EL (cell line): Measurements from ENCODE around the gene AUTS2.

Experiments used
- DNase-seq: peaks from one replicate; pipeline ENCODE4 v3.0.0-alpha.2; 2016

The AUTS2 gene

DNA sequence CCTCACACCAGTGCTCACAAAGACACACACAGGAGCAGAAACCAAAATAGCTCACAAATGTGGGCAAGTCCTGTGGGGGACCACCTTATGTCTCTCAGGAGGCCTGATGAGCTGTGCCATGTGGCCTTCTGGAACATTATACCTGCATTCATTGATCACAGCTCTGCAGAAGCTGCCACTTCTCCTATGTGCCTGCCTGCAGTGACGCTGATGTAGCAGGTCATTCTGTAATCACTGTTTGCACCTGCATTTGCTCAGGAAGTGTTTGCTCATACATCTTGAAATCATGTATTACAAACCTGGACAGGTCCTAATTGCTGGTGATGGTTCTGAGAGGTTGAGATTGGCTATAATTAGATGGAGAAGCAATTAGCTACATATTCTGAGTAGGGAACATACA lies 310.2 kb downstream of the AUTS2 start:
- DNase-seq, result no peak

DNA sequence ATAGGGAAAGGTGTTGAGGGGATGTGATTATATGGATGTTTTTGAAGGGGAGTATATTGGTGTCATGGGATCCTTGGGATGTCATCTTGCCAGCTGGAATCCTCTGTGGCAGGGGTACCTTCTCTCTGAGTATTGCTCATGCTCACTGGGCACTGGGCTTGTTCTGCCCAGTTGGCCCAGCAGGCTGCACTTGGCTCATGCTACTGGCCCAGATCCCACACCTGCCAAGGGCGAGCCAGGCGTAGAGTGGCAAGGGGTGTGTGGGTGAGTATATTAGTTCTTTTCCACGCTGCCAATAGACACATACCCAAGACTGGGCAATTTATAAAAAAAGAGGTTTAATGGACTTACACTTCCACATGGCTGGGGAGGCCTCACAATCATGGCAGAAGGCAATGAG lies 311.9 kb downstream of the AUTS2 start:
- DNase-seq, result no peak

DNA sequence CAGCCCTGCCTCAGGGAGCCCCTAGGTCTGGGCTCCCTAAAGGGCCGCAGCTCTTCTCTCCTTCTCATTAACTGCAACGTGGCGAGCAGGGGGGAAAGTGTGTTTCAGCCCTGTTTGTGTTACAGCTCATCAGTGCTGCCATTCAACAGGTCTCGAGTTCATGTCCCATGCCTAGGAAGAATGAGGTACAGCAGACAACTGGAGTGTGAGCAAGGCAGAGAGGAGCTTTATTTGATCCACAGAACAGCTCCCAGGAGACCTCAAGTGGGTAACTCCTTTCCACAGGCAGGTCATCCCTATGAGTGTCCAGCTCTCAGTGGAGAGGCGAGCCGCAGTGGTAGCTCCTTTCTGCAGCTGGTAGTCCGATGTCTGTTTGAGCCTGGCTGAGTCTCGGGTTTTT lies 313.1 kb downstream of the AUTS2 start:
- no peak for DNase-seq

DNA sequence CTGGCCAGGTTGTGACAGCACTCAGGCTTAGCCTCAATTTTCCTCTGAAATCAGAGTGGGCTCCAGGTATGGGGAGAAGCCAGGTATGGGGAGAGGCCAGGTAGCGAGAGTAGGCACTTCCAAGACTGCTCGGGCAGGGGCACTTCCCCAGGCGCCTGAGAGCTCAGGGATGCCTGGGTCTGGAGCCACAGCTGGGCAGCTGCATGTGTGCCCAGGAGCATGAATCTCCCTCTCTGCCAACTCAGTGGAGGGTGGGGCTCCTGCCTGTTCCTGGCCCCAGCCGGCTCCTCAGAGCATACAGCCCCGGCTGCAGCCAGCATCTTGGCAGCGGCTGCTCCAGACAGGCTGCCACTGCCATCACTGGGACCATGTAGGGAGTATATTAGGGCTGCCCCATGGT lies 313.9 kb downstream of the AUTS2 start:
- no peak for DNase-seq

DNA sequence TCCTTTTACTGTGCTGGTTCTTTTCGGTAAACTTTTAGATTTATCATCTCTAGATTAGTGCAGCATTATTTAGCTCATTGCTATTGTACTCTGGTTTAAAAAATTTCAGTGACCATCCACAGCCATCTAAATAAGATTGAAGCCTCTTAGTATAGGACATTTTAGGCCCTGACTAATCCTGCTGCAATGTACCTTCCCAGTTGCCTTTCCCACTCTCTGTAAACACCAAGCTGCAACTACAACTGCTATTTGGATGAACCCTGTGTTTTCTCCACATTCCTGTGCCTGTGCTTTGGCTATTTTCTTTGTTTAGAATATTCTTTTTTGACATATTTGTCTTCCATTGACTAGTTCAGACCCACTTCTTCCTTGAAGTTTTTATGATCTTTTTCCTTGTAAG lies 314.6 kb downstream of the AUTS2 start:
- no peak for DNase-seq

DNA sequence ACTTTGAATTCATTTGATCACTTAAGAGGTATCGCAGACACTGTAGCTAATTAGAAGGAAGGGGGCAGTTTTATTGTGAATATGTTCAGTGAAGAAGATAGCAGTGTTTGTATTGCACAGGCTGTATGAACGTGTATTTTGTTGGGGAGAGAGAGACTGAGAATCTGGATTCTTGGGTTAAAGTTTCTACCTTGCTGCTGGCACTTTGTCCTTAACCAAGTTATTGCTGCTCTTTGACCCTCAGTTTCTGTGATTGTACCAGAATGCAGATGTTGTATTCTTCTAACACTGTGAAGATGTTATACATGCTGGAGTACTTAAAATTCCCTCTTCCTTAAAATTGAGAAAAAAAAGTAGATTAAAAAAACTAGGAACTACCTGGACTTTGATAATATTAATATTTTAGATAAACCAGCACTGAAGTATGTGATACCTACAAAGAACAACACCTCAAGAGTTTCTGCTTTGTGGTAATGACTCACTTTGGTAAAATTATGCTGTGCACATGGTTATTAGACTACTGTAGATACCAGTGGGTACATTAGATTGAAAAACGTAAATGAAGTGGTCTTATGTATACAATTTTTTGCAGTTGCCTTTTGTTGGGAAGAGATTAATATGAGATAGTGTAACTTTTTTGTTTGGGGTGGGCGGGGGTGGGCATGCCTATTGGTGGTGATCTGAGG lies 321.3 kb downstream of the AUTS2 start:
- DNase-seq, result no peak

DNA sequence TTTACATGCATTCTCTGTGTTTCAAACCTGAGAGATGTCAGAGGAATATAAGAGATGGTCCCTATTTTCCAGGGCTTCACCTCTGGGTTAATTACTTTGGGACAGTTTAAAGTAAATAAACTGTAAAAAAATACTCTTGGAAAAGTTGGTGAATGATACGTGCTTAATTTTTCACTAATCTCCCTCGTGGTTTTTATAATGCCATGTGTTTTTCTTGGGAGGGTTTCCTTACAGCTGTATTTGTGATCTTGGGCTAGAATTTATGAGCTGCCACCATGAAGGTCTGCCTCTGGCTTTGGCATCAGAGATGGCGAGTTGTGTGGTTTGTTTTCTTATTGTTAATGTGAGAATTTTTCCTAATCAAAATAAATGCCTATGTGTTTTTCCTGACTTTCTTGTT lies 322.5 kb downstream of the AUTS2 start:
- DNase-seq, result no peak

DNA sequence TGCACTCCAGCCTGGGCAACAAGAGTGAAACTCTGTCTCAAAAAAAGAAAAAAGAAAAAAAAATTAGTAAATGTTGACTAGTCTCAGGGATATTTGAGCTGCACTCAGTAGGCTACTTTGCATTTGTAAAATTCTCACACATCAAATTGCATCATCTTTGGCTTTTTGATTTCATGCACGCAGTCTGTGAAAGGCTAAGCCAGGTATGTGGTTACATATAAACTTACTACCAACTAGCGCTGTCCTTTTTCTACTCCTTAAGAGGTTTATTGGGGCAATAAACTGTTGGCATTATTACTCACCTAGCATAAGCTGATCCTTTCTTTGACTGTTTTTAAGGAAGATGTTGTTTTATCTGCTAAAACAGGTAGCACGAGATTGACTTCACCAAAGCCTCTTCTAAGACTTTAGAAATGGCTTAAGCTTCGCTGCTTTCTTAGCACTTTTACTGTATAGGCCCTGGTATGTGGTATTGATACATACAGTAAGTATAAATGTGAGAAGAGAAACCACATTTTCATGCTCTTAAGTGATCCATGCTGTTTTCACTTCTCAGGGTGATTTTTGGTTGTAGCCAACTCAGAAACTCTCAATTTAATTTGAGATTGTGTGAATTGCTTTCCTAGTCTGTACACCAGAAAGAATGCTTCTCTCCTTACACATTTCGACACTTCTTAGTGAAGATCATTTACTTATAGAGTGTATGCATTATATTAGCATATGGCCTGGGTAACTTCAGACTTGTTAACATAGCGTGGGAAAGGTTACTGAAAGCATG lies 323.9 kb downstream of the AUTS2 start:
- DNase-seq, result no peak

DNA sequence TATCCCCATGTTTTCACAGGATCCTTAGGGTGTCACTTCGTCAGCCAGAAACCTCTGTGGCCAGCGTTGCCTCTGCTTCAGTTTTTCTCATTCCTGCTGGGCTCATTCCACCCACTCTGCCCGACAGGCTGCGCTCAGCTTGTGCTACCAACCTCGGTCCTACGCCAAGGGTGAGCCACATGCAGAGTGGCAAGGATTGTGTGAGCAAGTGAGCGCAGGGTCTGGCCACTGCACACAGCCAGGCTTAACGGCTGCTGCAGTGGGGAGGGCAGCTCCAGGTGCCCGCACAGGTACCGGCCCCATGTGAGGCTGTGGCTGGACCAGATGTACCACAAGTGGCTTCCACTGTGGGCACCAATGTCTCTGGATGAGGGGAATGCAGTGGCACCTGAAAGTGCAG lies 329.2 kb downstream of the AUTS2 start:
- DNase-seq, result no peak

DNA sequence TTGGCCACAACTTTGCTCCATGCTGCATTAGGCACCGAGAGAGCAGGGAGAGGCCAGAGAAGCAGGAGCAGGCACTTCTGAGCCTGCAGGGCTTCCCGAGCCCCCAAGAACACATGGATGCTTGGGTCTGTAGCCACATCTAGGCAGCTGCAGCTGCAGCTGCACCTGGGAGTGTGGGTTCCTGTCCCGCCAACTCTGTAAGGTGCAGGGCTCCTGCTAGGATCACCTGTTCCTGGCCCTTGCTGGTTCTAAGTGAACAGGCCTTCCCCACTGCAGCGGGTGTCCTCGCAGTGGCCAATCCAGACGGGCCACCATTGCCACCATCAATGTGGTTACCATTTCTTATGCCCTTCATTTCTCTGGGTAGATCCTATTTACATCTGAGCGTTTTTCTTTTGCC lies 330.3 kb downstream of the AUTS2 start:
- no peak for DNase-seq

DNA sequence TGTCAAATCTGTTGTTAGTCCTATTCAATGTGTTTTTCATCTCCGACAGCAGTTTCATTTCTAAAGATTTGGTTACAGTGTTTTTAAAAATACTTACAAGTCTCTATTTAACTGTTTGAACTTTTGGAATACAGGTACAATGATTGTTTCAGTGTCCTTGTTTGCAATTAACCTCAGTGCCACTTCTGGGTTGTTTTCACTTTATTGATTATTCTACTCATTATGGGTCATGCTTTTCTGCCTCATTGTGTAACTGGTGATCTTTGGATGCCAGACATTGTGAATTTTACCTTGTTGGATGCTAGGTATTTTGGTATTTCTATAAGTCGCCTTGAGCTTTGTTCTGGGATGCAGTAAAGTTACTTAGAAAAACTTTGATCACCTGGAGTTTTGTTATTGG lies 331.3 kb downstream of the AUTS2 start:
- DNase-seq, result no peak

DNA sequence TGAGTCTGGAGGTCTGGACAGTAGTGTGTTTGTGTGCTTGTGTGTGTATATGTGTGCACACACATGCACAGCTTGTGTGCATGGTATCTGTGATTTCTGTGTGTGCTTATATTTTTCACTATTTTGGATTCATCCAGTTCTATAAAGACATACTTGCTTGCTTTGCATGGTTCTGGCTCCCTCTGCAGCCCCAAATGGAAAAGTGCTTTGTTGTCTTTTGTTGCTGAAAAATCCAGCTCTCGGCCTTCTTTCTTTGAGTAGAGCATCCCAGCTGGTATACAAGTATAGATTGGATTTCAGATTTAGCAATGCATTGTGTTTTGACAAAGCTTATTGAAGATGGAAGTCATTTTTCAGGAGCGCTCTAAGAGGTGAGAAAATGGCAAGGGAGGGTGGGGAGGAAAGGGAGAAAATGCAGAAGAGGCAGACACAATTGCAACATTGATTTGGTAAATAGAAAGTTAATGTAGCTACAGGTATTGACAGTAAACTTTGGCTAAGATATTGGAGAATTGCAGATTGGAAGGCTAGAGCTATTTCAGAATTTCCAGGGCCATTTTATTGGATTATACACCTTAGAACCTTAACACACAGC lies 333.9 kb downstream of the AUTS2 start:
- DNase-seq, result no peak

DNA sequence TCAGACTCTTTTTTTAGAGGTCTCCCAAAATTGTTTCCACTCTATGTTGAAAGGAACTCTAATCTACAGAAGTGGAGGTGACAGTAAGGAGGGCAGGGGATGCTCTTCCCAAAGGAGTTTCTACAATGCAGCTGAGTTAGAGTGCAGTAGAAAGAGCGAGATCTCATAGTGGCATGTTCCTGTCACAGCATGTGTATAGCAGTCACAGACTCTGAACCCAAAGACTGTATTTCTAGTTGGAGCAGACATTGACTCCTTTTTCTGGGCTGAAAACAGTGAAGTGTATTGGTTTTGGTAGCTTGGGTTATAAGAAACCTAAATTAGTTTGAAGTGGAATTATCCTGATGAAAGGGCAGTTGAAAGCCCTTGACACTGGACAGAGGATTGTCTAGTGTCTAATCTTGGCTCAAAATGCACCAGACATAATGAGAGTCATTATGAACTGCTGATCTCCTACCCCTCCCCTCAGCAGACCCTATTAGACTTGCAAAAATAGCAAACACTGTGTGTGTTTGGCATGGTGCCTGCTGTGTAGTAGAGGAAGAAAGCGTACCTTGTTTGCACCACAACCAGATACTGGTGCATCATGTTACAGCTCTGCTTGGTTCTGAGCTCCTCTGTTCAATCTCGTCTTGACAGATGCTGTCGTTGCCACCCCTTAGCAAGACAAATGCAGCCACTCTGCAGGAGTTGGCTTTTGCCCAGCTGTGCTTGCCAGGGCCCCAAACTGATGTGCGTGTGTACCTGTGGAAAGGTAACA lies 336.0 kb downstream of the AUTS2 start:
- DNase-seq, result no peak

DNA sequence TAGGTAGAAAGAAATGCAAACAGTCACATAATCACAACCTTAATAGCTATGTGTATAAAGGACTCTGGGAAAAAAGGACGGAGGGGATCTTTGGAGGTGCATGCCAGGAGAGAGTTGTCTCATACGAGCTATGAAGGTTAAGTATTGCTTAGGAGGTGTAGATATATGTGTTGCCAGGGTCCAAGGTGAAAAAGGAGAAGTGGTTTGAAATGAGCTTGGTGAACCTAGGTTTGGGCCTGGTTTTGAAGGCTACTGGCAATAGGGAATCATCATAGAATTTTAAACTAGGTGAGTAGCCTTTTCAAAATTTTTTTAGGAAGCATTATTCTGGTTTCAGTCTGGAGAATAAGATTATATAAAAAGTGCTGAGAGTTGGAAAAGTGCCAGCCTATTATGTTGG lies 336.8 kb downstream of the AUTS2 start:
- DNase-seq, result no peak

DNA sequence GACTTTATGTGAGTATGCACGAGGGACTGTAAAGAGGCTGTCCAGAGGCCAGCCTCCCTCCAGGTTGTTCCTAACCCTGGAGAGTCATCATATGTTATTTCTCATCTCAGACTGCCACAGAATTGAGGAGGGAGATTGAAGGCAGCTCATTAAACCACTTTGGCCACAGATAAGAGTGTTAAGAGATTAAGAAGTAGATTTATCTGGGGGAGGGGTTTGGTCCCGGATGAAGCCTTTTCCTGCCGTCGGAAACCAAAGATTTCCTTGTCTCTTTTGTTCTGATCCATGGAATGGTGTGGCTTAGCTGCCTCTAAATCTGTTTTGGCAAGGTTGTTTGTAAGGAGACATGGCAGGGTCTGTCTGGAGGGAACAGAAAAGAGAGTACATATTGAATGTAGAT lies 338.8 kb downstream of the AUTS2 start:
- no peak for DNase-seq

DNA sequence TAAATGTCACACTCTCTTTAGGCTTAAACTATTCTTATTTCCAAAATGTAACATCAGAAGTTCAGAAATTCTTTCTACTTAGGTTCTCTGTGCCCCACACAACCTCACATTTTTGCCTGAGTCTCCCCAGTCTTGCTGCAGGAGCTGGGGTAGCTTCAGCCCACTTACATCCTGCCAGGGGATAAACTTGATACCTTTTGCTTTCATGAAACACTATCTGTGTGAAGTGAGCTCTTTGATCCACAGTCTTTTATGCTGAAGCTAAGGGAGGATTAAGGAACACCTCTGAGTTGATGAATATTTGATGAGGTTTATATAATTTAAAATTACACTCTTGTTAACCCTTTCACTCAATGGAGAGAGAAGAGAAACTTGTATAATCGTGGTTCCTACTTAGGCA lies 341.0 kb downstream of the AUTS2 start:
- no peak for DNase-seq

DNA sequence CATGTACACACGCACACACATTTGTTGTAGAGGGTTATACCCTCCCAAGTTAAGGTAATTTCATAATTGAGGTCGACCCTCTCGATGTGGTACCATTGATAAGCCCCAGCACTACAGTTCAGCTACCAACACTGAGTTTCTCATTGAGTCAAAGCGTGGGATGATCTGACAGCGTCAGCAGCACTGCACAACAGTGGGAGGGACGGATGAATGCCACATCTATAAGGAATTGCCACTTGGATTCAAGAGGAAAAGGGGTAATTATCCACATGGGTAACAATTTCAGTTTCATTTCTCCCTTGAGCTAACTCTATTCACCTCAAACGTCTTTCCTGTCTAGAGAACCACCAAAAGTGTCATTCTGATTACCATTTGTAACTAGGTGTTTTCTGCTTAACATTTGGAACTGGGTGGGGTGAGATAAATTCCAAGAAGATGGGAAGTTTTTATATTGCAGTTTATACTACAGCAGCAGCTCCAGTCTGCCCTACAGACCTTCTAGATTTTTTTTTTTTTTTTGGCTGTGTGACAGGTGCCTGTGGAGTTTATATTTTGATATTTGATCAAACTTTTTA lies 342.9 kb downstream of the AUTS2 start:
- no peak for DNase-seq

DNA sequence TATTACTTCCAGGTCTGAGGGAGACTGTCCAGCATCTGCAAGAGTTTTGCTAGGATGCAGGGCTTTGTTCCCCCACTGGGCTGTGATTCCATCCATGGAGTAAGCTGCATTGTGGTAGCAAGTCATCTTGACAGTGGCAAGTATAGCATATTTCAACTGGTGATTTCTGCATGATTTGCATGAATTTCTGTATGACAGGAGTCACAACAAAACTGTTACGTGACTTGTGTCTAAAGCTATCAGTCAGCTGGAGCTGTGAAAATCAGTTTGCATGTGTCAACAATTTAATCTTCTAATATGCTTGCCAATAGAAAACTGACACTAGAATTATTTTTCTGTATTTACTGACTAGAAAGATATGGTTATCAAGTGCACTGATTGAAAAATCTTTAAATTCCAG lies 344.3 kb downstream of the AUTS2 start:
- DNase-seq, result no peak

DNA sequence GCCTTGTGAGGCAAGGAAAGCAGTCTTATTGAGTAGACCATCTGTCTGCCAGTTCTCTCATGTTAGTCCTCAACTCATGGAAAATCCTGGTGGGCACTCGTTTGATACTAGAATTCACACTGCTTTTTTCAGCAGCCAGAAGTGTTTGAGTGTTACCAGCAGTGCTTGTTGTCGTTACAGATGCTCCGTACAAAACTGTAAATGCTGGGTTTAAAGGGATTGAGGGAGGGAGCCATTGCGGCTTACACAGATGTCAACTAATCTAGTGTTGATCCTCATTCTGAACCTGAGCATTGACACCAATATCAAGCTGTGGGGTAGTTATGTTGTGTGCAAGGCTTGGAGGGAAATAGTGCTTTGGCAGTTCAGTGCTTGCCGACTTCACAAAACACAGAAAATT lies 348.6 kb downstream of the AUTS2 start:
- DNase-seq, result no peak

DNA sequence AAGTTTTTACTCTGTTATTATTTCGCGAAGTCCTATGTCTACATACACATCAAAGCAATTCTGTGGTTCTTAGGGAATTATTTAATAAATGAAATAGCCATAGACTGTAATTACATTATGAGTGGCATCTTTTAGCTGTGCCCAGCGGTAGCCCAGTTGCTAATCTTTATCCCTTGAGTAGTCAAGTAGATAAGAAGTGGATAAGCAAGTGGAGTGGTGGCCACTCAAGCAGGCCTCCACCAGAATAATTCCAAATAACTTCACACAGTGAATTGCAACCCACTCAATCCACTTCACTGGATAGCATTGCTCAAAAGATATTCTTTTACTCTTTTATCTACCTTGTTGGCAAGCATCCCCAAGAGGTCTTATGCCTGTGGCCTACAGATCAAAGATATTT lies 349.7 kb downstream of the AUTS2 start:
- DNase-seq, result no peak

DNA sequence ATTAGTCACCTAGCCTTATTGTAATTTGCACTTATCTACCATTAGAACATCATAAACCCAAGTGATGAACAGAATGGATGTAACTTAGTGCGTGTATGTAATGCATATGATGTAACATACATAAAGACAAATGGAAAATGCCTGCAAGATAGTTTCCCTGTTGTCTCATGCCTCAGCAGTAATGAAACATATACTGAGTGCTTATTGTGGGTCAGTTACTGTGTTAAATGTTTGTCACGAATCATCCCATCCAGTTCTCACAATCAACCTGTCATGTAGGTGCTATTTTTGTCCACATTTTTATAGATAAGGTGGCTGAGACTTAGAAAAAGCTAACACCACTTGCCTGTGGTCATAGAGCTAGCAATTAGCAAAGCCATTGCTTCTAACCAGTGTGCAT lies 350.8 kb downstream of the AUTS2 start:
- DNase-seq, result no peak

DNA sequence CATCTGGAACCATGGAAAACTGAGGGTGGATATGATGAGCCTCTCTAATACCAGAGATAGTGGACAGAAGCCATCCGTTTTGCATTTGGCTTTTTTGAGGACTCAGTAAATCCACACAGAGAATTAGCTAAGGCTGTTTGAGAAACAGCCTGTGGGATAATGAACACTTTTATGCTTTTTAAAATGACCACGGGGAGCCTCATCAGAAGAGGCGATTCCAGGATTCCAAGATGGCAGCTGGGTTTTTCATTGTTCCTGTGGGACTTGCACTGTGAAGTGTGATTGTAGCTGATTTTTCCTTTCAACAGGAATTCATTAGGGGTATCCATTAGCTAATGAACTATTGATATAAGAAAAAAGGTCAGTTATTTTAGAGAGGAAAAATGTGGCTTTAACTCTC lies 353.2 kb downstream of the AUTS2 start:
- DNase-seq, result no peak
